T47D (cell line): Measurements from ENCODE around the gene TSFM.

ENCODE experiments used
- DNase-seq, 2 experiments: peaks; one replicate each; pipeline versions ENCODE4 v3.0.0 to v3.0.0-alpha.2; 2011 to 2012; ENCODE audit warnings: low read depth in 1 of 2, low spot score in 1 of 2
- JUND ChIP-seq: IDR thresholded peaks from 2 replicates; pipeline ENCODE4 v1.6.1; 2012; ENCODE audit warnings: low read depth
- in situ Hi-C: cut with HindIII; loops from 2 replicates; pipeline ENCODE4 v1.10.0; 2016; ENCODE audit warnings: low sequenced_read_pairs, low pct_unique_long_range_greater_than_20kb

Gene TSFM

DNA sequence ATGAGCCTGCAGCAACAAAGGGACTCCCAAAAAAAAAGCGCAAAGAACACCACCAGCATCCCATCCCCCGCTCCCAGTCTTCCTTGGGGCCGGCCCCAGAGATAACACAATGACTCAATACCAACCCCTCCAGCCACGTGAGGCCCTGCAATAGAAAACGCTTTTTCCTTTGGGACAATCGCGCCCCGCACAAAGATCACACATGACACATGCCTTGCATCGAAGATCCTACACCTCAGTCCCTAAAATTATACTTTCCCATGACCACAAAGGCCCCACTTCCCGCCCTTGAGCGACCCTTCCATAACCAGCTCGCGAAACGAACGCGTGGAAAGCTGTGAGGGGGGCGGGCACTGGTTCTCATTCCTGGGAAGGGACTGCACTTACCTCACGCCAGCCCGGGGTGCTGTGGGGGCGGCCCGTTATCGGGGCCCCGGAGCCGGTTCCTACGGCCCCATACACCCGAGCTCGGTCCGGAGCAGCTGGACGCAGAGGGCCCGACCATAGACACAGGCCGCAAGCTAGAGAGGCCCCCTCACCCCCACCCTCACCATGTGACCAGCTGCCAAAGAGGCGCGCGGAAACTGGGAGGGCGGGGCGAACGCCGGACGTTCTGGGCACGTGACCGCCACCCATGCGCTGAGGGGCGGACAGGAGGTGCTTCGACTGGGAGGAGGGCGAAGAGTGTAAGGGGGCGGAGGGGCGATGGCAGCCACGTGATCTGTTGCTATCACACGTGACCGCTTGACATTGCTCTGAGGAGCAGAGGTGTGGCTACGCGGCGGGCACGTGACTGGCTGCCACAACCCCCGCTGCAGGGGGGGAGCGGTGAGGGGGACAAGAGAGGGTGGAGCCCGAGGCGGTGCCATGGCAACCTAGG, 30.6 kb upstream of the TSFM start, which contains the start of gene CDK4:
CDK4 (minus strand) TSS at position 523 of the 880 bp plus-strand sequence. CDS start 593 bp downstream, outside the sequence.
- TF ChIP-seq JUND = no peak
- in situ Hi-C loops = no loop called here
- peak; percentile 91 to 100 for DNase-seq

- DNase-seq = no peak
- in situ Hi-C loops = no loop called here
- no peak for TF ChIP-seq JUND
Measured at GRCh38 chr12:57752668-57753000, 30.0 kb upstream of the TSFM start.

DNA sequence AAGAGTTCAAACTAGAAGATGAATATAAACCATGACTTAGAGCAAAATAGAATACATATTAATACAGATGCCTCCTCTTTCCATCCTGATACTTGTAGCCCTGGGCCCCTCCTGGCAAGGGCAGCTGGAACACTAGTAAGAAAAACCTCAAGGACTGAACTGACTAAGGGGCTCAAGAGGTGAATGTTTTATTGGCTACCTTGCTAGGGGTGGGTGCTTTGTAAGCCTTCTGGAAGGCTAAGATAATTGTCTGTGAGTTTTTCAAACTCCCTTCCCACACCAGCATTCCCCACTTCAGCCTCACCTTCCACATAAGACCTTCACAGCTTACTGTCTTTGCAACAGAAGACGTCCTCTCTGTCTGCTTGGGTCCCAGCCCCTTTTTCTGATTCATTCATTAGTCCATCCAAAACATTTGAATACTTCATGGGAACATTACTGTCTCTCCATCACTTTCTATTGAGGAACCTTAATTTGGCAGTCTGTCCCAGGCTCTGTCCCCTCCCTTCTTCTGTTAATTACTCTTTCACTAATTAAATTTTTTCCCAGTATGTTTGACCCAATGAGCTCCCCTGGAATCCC, 28.7 kb upstream of the TSFM start:
- in situ Hi-C loops = no loop called here
- TF ChIP-seq JUND = no peak
- DNase-seq = no peak

DNA sequence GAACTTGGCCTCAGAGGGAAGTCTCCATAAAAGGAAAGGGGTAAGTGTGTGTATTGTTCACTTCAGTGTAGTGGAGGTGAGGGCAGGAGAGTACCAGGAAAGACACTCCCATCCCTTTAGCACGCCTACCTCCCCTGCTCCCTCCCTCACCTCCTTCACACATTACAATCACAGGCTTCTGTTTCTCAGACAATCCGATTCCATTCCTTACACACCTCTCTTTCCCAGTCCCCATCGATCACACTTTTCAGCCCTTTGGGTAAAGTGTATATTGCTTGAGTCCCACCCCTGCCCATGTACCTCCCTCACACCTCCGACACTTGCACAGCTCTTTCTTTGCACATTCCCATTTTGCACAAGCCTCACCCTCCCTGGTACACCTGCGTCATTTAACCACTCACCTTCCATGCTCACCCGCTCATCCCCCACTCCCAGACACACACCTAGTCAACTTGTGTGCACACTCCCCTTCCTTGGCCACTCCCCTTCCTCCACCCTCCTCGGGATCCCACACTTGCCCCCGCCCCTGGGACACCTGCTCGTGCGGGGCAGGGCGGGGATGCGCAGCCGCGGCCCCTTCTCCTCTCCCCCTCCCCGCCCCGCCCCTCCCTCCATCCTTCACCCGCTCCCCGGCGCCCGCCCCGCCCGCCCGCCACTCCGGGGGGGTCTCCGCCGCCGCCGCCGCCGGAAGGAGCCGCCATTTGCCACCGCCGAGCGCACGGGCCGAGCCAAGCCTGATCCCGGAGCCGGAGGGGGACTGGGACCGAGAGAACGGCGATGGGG, 28.0 kb upstream of the TSFM start, which contains the start of gene MARCHF9:
MARCHF9 (plus strand) TSS at position 693 of the 783 bp plus-strand sequence. CDS start 426 bp downstream, outside the sequence.
- in situ Hi-C loops = no loop called here
- TF ChIP-seq JUND = no peak
- peak; percentile 94 to 98 for DNase-seq

DNA sequence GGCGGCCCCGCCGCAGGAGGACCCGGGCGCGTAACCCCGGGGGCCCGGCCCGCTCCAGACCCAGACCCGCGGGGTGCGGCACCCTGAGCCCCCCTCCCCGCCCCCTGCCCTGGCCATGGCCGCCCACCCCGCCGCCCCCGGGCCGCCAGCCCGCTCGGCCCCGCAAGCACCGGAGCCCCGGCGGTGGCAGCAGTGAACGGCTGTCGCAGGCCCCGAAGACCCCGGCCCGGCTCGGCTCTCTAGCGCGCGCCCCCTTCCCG, 27.5 kb upstream of the TSFM start:
- no peak for TF ChIP-seq JUND
- no peak for DNase-seq
- in situ Hi-C loops = no loop called here

- DNase-seq = peak; percentile 50 to 60
- in situ Hi-C loops = no loop called here
- TF ChIP-seq JUND = no peak
Measured at GRCh38 chr12:57755454-57756372, 26.9 kb upstream of the TSFM start.

DNA sequence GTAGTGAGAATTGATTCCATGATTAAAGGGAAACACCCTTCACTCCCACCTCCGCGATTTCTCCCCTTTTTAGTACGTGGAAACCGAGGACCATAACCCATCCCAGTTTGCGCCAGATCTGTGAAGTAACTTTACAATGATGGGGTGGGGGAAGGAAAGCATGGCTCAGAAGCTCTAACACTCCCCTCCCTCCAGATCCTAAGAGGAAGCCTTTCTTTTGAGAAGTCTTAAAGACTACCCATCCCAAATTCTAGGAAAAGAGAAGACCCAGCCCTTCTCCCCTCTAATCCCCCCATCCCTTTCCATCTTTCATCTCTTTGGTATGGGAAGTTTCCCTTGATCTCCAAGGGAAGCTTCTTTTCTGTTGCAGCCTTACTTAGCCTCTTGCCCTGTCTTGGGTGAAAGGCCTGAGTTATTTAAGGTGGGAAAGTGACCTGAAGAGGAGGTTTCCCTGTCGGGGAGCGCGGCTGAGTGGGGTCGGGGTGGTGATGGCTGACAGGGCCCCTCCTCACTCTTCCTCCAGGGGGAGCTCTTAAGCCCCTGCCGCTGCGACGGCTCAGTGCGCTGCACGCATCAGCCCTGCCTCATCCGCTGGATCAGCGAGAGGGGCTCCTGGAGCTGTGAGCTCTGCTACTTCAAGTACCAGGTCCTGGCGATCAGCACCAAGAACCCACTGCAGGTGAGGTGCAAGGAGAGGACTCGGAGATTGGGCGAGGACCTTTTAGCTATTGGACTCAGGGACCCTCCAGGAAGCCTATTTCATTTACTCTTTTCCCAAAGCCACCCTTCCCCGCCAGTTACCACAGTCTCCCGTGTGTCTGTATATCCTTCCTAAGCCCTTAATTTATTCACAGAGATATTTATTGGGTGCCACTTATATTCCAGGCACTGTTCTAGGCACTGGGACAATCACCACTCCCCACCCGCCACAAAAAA, 25.9 kb upstream of the TSFM start:
- TF ChIP-seq JUND = no peak
- in situ Hi-C loops = no loop called here
- DNase-seq = no peak

- no peak for DNase-seq
- no peak for TF ChIP-seq JUND
- in situ Hi-C loops = no loop called here
Measured at GRCh38 chr12:57757771-57758170, 24.8 kb upstream of the TSFM start.

GRCh38 chr12:57758552-57759359, 23.8 kb upstream of the TSFM start:
- no peak for TF ChIP-seq JUND
- DNase-seq = no peak
- in situ Hi-C loops = no loop called here

DNA sequence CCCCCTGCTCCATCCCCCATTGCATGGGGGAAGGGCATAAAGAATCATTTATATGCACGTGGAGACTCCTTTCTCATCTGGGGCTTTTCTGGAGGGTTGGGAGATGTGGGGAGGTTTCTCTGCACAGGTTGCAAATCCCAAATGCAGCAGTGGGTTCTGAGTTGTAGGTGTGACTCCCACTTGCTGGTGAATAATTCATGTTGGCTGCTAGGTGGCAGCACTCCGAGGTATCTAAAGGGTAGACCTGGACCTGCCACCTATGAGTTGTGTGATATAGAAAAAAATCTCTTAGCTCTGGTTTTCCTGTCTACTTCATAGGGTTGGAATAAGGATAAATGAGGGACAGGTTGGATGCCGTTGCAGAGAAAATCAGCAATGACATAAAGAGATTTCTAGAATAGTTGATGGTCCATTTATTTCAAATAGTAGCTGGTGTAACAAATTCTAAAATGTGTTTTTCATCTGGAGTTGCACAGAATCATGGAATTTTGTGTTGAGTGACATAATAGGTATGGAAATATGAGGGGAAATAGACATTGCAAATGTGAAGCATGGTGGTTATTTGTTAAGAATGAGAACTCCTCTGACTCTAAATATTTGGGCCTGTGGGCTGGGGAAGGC, 23.1 kb upstream of the TSFM start:
- in situ Hi-C loops = no loop called here
- DNase-seq = peak; percentile 76 to 79
- no peak for TF ChIP-seq JUND
